Keratinocyte (primary cell): Measurements from ENCODE around the gene EEPD1.

Source experiments
- CTCF ChIP-seq, 3 experiments: IDR thresholded peaks in 1 of 3; conservative IDR thresholded peaks in 1 of 3; optimal IDR thresholded peaks in 1 of 3; 2 replicates in 2 of 3; 3 replicates in 1 of 3; pipeline versions ENCODE3 to v1.5.1; 2011; ENCODE audit warnings: low read length in 3 of 3, mild to moderate bottlenecking in 3 of 3, moderate library complexity in 2 of 3, control low read depth in 1 of 3, inconsistent platforms in 1 of 3; ENCODE audit not compliant: insufficient read depth in 2 of 3; ENCODE audit errors: extremely low read depth in 1 of 3
- EZH2 ChIP-seq: IDR thresholded peaks from one replicate; pipeline ENCODE4 v1.6.1; 2012; ENCODE audit warnings: inconsistent platforms, mild to moderate bottlenecking, low read length, moderate library complexity

- TF ChIP-seq CTCF (optimal IDR thresholded peaks at IDR 0.05 in 1 of 3, IDR thresholded peaks at IDR 0.05 in 1 of 3, conservative IDR thresholded peaks at IDR 0.05 in 1 of 3; ENCODE audit: extremely low read depth in 1 of 3, insufficient read depth in 2 of 3, low read length in 3 of 3): no peak
- TF ChIP-seq EZH2: no peak
Measured at GRCh38 chr7:36217961-36218284, 64.9 kb downstream of the EEPD1 start.
